GM12891 (cell line): ENCODE measurements around the gene TLR5.

Experiments
- POLR2AphosphoS5 ChIP-seq: IDR thresholded peaks from 2 replicates; pipeline ENCODE4 v1.6.1; 2011; ENCODE audit warnings: low read depth, low read length, control low read depth
- SPI1 ChIP-seq: IDR thresholded peaks from 2 replicates; pipeline ENCODE4 v1.6.1; 2011; ENCODE audit warnings: low read depth, low read length, control low read depth

- TF ChIP-seq POLR2AphosphoS5, result no peak
- TF ChIP-seq SPI1, result no peak
Observed at GRCh38 chr1:223062177-223062576, 80.9 kb downstream of the TLR5 start.
